Sigmoid colon (tissue), 4 donors: Measurements from ENCODE around the gene BICC1.

ENCODE experiments used
- EP300 ChIP-seq, 4 donors: sonication (generic); formaldehyde crosslinking; IDR thresholded peaks; one replicate each; pipeline ENCODE4 v1.6.1; 2017; ENCODE audit warnings: antibody characterized with exemption in 4 of 4
- POLR2AphosphoS5 ChIP-seq, 4 donors: sonication (generic); formaldehyde crosslinking; IDR thresholded peaks; one replicate each; pipeline ENCODE4 v1.6.1; 2017; ENCODE audit warnings: antibody characterized with exemption in 4 of 4
- TF ChIP-seq, protein P1 (sequence below), 4 experiments: fragments of 450-650 bp in 3 of 4; fragments of 200-600 bp in 1 of 4; IDR thresholded peaks; one replicate each; pipeline ENCODE4 v1.5.1; 2016 to 2019; ENCODE audit warnings: antibody characterized with exemption in 4 of 4, mild to moderate bottlenecking in 3 of 4, moderate library complexity in 2 of 4

GRCh38 chr10:58806323-58806722 lies 293.7 kb downstream of the BICC1 start:
- TF ChIP-seq, protein P1, sequence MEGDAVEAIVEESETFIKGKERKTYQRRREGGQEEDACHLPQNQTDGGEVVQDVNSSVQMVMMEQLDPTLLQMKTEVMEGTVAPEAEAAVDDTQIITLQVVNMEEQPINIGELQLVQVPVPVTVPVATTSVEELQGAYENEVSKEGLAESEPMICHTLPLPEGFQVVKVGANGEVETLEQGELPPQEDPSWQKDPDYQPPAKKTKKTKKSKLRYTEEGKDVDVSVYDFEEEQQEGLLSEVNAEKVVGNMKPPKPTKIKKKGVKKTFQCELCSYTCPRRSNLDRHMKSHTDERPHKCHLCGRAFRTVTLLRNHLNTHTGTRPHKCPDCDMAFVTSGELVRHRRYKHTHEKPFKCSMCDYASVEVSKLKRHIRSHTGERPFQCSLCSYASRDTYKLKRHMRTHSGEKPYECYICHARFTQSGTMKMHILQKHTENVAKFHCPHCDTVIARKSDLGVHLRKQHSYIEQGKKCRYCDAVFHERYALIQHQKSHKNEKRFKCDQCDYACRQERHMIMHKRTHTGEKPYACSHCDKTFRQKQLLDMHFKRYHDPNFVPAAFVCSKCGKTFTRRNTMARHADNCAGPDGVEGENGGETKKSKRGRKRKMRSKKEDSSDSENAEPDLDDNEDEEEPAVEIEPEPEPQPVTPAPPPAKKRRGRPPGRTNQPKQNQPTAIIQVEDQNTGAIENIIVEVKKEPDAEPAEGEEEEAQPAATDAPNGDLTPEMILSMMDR (IDR thresholded peaks at IDR 0.05) = no peak
- no peak for TF ChIP-seq EP300 (IDR thresholded peaks at IDR 0.05)
- no peak for TF ChIP-seq POLR2AphosphoS5 (IDR thresholded peaks at IDR 0.05)
